ENCODE data around the gene EID2B.

The EID2B gene

DNA sequence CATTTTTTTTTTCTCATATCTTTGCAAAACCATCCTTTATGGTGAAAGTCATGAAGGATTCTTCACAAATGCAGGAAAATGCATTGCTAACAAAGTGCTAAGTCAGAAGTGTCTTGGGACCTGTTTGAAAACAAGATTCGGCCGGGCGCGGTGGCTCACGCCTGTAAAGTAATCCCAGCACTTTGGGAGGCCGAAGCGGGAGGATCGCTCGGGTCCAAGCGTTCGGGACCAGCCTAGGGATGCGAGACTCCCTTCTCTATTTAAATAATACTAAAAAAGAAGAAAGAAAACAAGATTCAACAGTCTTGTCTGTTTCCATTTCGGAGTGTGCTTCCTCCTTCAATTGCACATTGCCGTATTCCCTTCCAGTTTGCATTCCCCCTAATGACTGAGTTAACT is 819 bp downstream of the EID2B start:
- DNase-seq (ENCODE audit: low spot score), result no peak

DNA sequence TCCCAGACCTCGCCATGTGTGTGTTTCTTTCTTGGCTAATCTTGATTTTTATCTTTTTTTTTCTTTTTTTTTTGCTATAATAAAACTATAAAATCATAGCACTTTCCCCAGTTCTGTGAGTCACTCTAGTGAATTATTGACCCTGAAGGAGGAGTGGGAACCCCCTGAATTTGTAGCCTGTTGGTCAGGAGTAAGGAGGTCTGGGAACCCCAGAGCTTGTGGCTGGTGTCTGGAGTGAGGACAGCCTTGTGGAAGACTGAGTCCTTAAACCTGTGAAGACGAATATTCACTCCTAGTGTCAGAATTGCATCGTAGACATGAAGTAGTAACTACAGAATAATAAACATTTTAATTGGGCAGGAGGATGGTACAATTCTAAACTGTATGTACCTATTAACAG is 7.4 kb downstream of the EID2B start:
- no peak for DNase-seq (ENCODE audit: low spot score)

DNA sequence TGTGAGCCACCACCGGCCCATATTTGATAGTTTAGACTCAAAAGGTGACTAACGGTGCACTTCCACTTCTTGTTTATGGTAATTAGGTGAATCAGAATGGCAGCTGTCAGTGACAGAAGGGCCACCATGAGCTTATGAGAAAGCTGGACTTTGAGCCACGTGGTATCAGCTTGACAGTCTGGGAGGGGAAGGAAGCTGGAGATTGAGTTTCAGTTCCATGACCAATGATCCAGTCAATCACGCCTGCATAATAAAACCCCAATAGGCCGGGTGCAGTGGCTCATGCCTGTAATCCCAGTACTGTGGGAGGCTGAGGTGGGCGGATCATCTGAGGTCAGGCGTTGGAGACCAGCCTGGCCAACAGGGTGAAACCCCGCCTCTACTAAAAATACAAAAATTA is 8.2 kb downstream of the EID2B start:
- no peak for DNase-seq (ENCODE audit: low spot score)

DNA sequence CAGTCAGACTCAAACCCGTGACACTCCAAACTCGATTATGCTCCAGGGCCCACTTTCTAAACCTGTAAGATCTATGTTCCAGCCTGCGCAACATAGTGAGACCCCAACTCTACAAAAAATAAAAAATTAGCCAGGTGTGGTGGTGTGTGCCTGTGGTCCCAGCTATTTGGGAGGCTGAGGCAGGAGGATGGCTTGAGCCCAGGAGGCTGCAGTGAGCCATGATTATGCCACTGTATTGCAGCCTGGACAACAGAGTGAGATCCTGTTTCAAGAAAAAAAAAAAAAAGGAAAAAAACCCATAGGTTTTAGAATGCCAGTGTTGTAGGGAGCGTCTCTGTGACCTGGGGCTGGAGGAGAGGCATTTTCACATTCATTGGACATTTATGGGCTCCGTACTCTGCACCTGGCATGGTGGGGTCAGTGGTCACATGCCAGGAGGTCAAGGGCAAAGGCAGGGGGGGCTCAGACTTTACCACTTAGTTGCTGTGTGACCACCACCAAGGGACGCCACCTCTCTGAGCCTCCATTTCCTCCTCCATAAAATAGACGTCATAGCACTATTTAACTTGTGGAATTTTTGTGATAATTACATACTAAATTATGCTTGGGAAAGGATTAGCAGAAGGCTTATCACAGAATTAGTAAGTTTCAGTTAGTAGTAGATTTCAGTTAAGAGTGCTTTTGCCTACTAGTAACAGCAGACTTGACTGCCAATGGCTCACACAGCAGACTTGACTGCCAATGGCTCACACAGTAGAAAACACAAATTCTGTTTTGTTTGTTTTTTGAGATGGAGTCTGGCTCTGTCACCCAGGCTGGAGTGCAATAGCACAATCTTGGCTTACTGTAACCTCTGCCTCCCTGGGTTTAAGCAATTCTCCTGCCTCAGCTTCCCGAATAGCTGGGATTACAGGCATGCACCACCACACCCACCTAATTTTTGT is 11.8 kb downstream of the EID2B start:
- no peak for DNase-seq (ENCODE audit: low spot score)

DNA sequence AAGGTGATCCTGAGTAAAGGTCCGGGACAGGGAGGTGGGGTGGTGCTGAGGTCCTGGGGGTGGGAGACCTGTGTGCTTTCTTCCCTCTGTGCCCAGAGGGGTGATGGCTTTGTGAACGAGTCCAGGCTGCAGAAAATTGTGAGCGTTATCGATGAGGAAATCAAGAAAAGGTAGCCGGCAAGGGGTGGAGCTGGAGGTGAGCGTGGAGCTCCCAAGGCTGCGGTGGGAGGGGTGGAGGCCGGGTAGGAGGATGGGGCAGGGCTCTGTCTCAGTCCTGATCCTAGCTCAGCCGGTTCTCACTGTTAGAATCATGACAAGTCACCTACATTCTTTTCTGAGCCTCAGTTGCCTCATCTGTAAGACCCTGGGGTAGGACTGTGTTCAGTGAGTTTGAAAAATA is 13.7 kb downstream of the EID2B start:
- DNase-seq (ENCODE audit: low spot score), result no peak

DNA sequence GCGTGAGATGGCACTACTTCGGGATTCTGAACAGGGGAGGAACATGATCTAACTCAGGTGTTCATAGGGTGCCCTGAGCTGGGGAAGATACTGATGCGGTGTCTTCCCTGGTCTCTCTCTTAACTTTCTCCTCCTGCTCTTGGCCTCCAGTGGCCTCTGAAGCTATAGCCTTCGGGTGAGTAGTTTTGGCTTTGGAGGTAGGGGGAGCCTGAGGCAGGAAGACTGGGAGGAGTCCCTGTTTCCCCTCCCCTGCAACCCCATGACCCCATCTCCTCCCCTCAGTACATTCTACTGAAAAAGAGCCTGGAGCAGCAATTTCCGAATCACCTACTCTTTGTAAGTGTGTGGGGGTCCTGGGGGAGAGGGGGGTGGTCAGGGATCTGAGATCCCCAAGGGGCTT is 14.2 kb downstream of the EID2B start:
- DNase-seq (ENCODE audit: low spot score), result no peak

DNA sequence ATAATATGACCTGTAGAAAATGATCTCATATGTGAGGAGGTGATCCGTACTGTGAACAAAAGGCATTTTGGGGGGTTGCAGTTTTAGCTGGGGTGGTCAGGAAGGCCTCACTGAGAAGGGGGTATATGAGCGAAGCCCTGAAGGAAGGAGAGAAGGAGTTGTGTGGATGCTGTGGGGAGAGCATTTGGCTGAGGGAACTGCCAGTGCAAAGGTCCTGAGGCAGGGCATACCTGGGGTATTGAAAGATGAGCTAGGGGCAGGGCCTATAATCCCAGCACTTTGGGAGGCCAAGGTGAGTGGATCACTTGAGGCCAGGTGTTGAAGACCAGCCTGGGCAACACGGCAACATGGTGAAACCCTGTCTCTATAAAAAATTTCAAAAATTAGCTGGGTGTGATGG is 15.2 kb downstream of the EID2B start:
- DNase-seq (ENCODE audit: low spot score), result no peak

DNA sequence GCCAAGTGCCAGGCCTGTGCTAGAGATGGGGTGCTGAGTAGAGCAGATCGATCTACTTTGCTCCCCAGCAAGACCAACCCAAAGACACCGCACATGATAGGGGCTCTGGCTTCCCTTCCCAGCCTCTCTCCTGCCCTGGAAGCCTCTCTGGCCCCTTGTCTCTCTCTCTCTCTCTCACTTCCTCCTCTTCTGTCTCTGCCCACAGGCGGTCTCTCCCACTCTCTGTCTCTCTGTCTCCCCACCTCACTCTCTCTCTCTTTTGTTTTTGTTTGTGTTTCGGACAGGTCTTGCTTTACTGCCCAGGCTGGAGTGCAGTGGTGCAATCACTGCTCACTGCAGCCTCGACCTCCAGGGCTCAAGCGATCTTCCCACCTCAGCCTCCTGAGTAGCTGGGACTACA is 16.4 kb downstream of the EID2B start:
- no peak for DNase-seq (ENCODE audit: low spot score)

DNA sequence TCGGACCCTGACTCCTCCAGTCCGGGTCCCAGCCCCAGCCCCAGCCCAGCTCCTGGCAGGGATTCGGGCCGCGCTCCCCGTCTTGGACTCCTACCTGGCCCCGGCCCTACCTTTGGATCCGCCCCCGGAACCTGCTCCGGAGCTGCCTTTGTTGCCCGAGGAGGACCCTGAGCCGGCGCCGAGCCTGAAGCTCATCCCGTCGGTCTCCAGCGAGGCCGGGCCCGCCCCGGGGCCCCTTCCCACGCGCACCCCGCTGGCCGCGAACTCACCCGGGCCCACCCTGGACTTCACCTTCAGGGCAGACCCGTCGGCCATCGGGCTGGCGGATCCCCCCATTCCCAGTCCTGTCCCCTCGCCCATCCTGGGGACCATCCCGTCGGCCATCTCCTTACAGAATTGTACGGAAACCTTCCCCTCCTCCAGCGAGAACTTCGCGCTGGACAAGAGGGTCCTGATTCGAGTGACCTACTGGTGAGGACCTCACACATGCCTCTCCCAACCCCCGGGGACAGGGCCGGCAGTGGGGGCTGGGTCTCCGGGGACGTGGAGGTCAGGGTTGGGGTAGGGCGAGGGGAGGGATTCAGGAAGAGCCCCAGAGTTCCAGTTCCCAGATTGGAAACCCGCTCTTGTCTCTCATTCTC is 17.0 kb downstream of the EID2B start:
- no peak for DNase-seq (ENCODE audit: low spot score)

DNA sequence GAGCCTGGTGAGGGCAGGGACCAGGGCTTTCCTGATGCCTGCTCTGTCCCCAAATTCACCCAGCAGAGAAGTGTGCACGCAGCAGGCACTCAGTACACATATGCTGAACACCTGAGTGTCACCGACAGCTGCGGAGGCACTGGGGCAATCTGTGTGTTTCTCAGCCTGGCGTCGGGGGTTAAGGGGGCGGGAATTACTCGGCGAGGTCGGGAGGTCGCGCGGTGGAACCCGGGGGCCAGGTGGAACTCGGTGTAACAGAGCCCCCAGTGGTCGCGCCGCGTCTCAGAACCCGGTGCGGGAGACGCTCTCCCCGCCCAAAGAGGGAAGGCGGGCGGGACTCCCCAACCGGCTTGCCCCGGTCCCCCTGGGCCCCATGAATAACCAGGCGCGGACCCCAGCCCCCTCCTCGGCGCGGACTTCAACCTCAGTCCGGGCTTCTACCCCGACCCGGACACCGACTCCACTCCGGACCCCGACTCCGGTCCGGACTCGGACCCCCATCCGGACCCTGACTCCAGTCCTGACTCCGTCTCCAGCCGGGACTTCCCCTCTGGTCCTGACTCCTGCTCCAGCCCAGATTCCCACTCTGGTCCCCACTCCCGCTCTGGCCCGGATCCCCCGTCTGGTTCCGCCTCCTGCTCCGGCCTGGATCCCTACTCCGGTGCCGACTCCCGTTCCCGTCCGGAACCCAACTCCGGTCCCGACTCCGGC is 17.7 kb downstream of the EID2B start, which contains the start of gene SELENOV:
Gene SELENOV, plus strand, starts transcription at position 300 of the 711 bp plus-strand sequence. Its CDS starts 74 bp downstream, at position 374.
- peak; percentile 37 for DNase-seq (ENCODE audit: low spot score)

DNA sequence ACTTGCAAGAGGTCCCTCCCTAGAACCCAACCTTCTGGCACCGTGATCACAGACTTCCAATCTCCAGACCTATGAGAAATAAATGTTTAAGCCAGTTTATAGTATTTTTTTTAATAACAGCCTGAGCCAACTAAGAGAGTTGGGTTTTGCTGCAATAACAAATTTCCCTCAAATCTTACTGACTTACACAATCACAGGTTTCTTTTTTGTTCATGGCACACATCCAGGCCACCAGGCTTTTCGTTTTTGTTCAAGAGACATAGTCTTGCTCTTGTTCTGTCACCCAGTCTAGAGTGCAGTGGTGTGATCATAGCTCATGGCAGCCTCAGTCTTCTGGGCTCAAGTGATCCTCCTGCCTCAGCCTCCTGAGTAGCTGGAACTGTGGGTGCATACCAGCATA is 19.7 kb downstream of the EID2B start:
- no peak for DNase-seq (ENCODE audit: low spot score)

DNA sequence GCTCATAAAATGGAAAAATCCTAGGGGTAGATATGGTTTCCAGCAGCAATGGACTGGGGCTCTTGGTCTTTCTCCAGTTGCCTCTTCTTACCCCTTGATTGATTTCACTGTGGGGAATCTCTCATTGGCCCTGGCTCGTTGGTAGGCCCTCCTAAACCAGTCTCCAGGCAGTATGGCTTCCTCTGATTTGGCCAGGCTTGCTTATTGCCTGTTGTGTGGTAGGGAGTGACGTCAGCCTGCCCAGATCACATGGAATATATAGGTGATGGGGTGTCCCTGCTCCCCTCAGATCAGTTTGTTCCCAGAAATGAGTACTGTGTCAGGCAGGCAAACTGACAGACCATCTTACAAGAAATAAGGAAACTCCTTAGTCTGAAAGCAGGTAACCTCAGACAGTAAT is 23.4 kb downstream of the EID2B start:
- DNase-seq (ENCODE audit: low spot score), result no peak

DNA sequence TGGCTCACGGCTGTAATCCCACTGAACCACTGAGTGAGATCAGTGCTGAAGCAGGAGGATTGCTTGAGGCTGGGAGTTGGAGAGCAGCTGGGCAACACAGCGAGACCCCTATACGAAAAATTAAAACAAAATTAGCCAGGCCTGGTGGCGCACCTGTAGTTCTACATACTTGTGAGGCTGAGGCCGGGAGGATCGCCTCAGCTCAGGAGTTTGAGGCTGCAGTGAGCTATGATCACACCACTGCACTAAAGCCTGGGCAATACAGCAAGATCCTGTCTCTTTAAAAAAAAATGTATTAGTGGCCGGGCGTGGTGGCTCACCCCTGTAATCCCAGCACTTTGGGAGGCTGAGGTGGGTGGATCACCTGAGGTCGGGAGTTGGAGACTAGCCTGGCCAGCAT is 24.0 kb downstream of the EID2B start:
- no peak for DNase-seq (ENCODE audit: low spot score)

DNA sequence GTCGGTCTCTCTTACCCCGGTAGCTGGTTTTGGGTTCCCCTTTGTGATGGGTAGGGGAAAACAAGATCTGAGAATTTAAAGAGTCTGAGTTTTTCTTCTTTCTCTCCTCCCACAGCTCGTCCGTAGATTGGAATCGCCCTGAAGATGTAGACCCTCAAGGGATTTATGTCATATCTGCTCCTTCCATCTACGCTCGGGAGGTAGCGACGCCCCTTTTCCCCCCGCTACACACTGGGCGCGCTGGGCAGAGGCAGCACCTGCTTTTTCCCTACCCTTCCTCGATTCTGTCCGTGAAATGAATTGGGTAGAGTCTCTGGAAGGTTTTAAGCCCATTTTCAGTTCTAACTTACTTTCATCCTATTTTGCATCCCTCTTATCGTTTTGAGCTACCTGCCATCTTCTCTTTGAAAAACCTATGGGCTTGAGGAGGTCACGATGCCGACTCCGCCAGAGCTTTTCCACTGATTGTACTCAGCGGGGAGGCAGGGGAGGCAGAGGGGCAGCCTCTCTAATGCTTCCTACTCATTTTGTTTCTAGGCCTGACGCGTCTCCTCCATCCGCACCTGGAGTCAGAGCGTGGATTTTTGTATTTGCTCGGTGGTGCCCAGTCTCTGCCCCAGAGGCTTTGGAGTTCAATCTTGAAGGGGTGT is 24.8 kb downstream of the EID2B start:
- no peak for DNase-seq (ENCODE audit: low spot score)

DNA sequence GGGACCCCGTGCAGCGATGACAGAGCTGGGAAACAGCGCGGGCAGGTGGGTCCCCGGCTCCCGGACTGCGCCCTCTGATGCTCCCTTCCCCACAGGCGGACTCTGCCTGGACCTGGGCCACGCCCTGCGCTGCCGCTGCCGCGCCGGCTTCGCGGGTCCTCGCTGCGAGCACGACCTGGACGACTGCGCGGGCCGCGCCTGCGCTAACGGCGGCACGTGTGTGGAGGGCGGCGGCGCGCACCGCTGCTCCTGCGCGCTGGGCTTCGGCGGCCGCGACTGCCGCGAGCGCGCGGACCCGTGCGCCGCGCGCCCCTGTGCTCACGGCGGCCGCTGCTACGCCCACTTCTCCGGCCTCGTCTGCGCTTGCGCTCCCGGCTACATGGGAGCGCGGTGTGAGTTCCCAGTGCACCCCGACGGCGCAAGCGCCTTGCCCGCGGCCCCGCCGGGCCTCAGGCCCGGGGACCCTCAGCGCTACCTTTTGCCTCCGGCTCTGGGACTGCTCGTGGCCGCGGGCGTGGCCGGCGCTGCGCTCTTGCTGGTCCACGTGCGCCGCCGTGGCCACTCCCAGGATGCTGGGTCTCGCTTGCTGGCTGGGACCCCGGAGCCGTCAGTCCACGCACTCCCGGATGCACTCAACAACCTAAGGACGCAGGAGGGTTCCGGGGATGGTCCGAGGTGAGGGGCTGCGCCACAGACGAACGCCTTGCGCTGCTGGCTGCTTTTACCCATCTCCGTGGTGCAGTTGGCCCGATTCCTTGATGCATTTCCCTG is 25.5 kb downstream of the EID2B start:
- DNase-seq (ENCODE audit: low spot score), result peak; percentile 88

DNA sequence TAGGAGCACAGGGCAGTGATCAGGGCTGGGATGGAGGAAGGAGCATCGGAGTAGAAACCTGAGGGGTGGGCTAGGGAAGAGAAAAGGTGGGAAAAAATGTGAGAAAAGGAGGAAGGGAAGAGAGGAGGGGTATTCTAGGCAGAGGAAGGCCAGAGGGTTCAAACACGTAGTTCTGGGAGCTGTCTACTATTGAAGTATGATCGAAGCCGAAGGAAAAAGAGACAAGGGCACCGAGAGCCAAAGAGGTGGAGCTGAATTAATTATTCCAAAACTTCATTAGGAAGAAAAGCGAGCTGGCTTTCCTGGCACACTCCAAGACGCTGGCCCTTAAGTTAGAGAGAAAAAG is 26.1 kb downstream of the EID2B start:
- DNase-seq (ENCODE audit: low spot score), result no peak

DNA sequence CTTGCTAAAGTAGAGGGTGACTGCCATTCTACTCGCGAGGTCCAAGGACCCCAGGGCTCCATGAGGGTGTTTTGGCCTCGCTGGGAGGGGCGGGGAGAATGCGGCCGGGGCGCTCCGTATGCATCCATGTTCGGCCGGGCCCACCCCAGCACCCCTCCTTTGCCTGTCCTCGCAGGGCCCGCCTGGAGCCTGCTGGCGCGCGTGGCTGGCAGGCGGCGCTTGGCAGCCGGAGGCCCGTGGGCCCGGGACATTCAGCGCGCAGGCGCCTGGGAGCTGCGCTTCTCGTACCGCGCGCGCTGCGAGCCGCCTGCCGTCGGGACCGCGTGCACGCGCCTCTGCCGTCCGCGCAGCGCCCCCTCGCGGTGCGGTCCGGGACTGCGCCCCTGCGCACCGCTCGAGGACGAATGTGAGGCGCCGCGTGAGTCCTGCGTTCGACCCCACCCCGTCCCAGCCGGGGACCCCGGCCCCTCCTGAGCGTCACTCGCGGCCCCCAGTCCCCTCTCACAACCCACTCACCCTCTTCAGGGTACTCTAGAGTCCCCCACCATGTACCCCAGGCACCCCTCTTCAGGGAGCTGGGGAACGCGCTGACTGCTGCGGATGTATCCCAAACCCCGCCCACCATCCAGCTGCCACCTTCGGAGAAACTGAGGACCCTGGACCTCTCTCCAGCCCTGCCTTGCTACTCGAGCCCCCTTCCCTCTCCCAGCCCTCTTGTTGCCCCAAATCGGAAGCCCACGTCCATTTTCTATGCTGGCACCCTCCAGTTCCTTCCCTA is 29.8 kb downstream of the EID2B start:
- DNase-seq (ENCODE audit: low spot score), result peak; percentile 95

DNA sequence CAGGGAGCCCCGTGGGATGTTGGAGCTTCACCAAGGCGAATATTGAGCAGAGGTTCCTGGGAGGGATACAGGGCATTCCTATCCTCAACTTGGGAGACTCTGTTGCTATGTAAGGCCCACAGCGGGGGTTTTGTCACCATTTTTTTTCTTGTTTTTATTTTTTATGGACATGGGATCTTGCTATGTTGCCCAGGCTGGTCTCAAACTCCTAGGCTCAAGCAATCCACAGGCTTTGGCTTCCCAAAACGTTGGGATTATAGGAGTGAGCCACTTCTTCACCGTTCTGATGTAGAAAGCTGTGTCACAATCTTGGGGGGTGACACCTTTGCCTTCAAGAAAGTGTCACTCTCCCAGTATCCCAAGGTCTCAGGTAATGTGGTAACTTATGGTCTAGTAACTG is 31.3 kb downstream of the EID2B start:
- no peak for DNase-seq (ENCODE audit: low spot score)

DNA sequence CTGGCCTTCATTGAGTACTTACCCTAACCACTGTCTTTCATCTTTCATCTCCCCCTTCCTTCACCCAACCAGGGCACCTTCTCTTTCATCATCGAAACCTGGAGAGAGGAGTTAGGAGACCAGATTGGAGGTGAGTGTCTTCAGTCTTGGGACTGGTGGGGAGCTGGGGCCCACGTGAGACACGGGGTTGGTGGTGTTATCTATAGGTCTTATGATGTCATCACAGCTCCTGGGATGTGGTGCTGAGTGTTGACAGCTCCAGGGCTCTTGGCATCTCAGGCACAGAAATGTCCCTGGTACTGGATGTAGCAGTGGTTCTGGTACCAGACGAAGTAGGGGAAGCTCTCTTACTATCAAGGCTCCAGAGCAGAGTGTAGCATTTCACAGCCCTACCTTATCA is 32.1 kb downstream of the EID2B start:
- DNase-seq (ENCODE audit: low spot score), result no peak

DNA sequence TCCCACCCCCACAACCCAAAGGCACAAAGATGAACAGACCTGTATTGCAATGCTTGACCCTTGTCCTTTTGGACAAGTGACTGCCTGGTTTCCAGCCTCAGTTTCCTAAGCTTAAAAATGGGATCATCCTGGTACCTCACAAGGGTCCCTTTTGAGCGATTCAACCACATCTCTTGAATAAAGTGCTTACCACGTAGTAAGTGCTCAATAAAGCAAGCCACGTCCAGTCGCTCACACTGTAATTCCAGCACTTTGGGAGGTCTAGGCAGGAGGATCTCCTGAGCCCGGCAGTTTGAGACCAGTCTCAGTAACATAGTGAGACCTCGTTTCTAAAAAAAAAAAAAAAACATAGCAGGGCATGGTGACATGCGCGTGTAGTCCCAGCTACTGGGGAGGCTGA is 32.7 kb downstream of the EID2B start:
- no peak for DNase-seq (ENCODE audit: low spot score)
